Measurements from ENCODE around the gene MBP.

The MBP gene

DNA sequence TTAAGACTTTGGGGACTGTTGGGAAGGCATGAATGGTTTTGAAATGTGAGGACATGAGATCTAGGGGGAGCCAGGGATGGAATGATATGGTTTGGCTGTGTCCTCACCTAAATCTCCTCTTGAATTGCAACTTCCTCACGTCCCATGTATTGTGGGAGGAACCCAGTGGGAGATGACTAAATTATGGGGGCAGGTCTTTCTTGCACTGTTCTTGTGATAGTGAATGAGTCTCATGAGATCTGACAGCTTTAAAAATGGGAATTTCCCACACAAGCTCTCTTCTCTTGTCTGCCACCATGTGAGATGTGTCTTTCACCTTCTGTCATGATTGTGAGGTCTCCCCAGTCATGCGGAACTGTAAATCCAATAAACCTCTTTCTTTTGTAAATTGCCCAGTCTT is 11.5 kb upstream of the MBP start:
- no peak overlapping the region for H3K27ac ChIP-seq (ENCODE audit: low read depth, low read length, poor library complexity, severe bottlenecking)
- H2AFZ ChIP-seq (ENCODE audit: low read length): no peak overlapping the region
- no peak overlapping the region for H3K4me2 ChIP-seq (ENCODE audit: low read length)
- H3K9ac ChIP-seq (ENCODE audit: low read length): no peak overlapping the region
- H3K4me1 ChIP-seq (ENCODE audit: insufficient read depth, low read length, severe bottlenecking): peaks cover 21% of the 10 kb centered on the region
- H3K9me3 ChIP-seq (ENCODE audit: low read length): peaks cover 14% of the 10 kb centered on the region
- H4K20me1 ChIP-seq (ENCODE audit: insufficient read depth, low read length): no peaks in the 10 kb centered on the region
- TF ChIP-seq, protein P1, sequence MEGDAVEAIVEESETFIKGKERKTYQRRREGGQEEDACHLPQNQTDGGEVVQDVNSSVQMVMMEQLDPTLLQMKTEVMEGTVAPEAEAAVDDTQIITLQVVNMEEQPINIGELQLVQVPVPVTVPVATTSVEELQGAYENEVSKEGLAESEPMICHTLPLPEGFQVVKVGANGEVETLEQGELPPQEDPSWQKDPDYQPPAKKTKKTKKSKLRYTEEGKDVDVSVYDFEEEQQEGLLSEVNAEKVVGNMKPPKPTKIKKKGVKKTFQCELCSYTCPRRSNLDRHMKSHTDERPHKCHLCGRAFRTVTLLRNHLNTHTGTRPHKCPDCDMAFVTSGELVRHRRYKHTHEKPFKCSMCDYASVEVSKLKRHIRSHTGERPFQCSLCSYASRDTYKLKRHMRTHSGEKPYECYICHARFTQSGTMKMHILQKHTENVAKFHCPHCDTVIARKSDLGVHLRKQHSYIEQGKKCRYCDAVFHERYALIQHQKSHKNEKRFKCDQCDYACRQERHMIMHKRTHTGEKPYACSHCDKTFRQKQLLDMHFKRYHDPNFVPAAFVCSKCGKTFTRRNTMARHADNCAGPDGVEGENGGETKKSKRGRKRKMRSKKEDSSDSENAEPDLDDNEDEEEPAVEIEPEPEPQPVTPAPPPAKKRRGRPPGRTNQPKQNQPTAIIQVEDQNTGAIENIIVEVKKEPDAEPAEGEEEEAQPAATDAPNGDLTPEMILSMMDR (IDR thresholded peaks at IDR 0.05; ENCODE audit: low read length): no peak
- no peak for TF ChIP-seq EZH2 (IDR thresholded peaks at IDR 0.05; ENCODE audit: borderline replicate concordance, low read length)
- H3K36me3 ChIP-seq (ENCODE audit: insufficient read depth, low read length): no peaks in the 10 kb centered on the region
- H3K4me3 ChIP-seq (ENCODE audit: low read depth, low read length, poor library complexity, severe bottlenecking): no peak overlapping the region
- no peaks in the 10 kb centered on the region for H3F3A ChIP-seq (ENCODE audit: insufficient read depth, low read length)
- no peaks in the 10 kb centered on the region for H3K27me3 ChIP-seq (ENCODE audit: insufficient read depth, low read length)
- no peaks in the 10 kb centered on the region for H3K9me2 ChIP-seq (ENCODE audit: low read depth, low read length)
- no peaks in the 10 kb centered on the region for H3K79me2 ChIP-seq (ENCODE audit: insufficient read depth, low read length)

DNA sequence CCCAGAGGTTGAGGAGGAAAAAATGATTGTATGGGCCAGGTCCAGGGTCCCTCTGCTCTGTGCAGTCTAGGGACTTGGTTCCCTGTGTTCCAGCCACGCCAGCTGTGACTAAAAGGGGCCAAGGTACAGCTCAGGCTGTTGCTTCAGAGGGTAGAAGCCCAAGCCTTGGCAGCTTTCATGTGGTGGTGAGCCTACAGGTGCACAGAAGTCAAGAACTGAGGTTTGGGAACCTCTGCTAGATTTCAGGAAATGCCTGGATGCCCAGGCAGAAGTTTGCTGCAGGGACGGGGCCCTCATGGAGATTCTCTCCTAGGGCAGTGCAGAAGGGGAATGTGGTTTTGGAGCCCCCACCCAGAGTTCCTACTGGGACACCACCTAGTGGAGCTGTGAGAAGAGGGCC is 10.6 kb upstream of the MBP start:
- H4K20me1 ChIP-seq (ENCODE audit: insufficient read depth, low read length): no peaks in the 10 kb centered on the region
- TF ChIP-seq, protein P1 (IDR thresholded peaks at IDR 0.05; ENCODE audit: low read length): no peak
- TF ChIP-seq EZH2 (IDR thresholded peaks at IDR 0.05; ENCODE audit: borderline replicate concordance, low read length): no peak
- H3K79me2 ChIP-seq (ENCODE audit: insufficient read depth, low read length): no peaks in the 10 kb centered on the region
- H3K4me3 ChIP-seq (ENCODE audit: low read depth, low read length, poor library complexity, severe bottlenecking): no peak overlapping the region
- no peaks in the 10 kb centered on the region for H3K9me2 ChIP-seq (ENCODE audit: low read depth, low read length)
- no peak overlapping the region for H2AFZ ChIP-seq (ENCODE audit: low read length)
- H3K27me3 ChIP-seq (ENCODE audit: insufficient read depth, low read length): no peaks in the 10 kb centered on the region
- H3K9me3 ChIP-seq (ENCODE audit: low read length): peaks cover 14% of the 10 kb centered on the region
- H3F3A ChIP-seq (ENCODE audit: insufficient read depth, low read length): no peaks in the 10 kb centered on the region
- no peak overlapping the region for H3K9ac ChIP-seq (ENCODE audit: low read length)
- no peaks in the 10 kb centered on the region for H3K36me3 ChIP-seq (ENCODE audit: insufficient read depth, low read length)
- H3K27ac ChIP-seq (ENCODE audit: low read depth, low read length, poor library complexity, severe bottlenecking): no peak overlapping the region
- H3K4me2 ChIP-seq (ENCODE audit: low read length): no peak overlapping the region
- H3K4me1 ChIP-seq (ENCODE audit: insufficient read depth, low read length, severe bottlenecking): peaks cover 21% of the 10 kb centered on the region

DNA sequence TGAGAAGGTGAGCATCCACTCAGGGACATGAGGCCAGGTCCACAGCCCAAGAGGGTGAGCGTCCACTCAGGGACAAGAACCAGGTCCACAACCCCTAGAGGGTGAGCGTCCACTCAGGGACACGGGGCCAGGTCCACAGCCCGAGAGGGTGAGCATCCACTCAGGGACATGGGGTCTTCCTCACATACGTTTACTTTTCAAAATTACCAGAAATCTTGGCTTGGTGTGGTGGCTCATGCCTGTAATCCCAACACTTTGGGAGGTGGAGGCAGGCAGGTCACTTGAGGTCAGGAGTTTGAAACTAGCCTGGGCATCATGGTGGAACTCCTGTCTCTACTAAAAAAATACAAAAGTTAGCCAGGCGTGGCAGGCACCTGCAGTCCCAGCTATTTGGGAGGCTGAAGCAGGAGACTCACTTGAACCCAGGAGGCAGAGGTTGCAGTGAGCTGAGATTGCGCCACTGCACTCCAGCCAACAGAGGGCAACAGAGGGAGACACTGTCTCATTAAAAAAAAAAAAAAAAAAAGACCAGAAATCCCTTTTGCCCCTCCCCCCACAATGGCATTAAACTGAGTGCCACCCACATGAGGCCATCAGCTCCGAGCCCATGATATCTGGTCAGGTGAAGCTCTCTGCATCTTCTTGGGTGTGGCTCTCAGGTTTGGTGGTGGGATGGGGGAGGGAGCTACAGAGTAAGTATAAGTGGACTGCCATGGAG is 9.0 kb upstream of the MBP start:
- Histone ChIP-seq H3K79me2 (ENCODE audit: insufficient read depth, low read length) (no peaks in the 10 kb centered on the region), H3K27me3 (ENCODE audit: insufficient read depth, low read length) (no peaks in the 10 kb centered on the region), H3K9me2 (ENCODE audit: low read depth, low read length) (no peaks in the 10 kb centered on the region), H3F3A (ENCODE audit: insufficient read depth, low read length) (no peaks in the 10 kb centered on the region), H3K4me2 (ENCODE audit: low read length) (no peak overlapping the region), H4K20me1 (ENCODE audit: insufficient read depth, low read length) (no peaks in the 10 kb centered on the region), H3K36me3 (ENCODE audit: insufficient read depth, low read length) (no peaks in the 10 kb centered on the region), H2AFZ (ENCODE audit: low read length) (no peak overlapping the region), H3K9me3 (ENCODE audit: low read length) (peaks cover 14% of the 10 kb centered on the region), H3K9ac (ENCODE audit: low read length) (no peak overlapping the region), H3K4me1 (ENCODE audit: insufficient read depth, low read length, severe bottlenecking) (peaks cover 4% of the 10 kb centered on the region), H3K27ac (ENCODE audit: low read depth, low read length, poor library complexity, severe bottlenecking) (no peak overlapping the region), H3K4me3 (ENCODE audit: low read depth, low read length, poor library complexity, severe bottlenecking) (no peak overlapping the region)
- no peak for TF ChIP-seq EZH2 (IDR thresholded peaks at IDR 0.05; ENCODE audit: borderline replicate concordance, low read length)
- TF ChIP-seq, protein P1 (IDR thresholded peaks at IDR 0.05; ENCODE audit: low read length): peak; percentile 34; the same call in 1 of the 2 replicates
